Nephron progenitor cell (in vitro differentiated cells): ENCODE measurements around the gene PLXNA3.

Experiments
- DNase-seq: peaks from one replicate; pipeline ENCODE4 v3.0.0; 2021
- H3K27ac Mint-ChIP-seq: 2 replicates; pipeline ENCODE4 v1.8.0; 2021; ENCODE audit warnings: mild to moderate bottlenecking, moderate library complexity, mixed read lengths
- H3K27me3 Mint-ChIP-seq: 2 replicates; pipeline ENCODE4 v1.8.0; 2021; ENCODE audit warnings: mild to moderate bottlenecking, low read depth, mixed read lengths; ENCODE audit not compliant: poor library complexity
- H3K36me3 Mint-ChIP-seq: 2 replicates; pipeline ENCODE4 v1.8.0; 2021; ENCODE audit warnings: low read depth, mixed read lengths
- H3K4me1 Mint-ChIP-seq: 2 replicates; pipeline ENCODE4 v1.8.0; 2021; ENCODE audit warnings: mixed read lengths
- H3K4me3 Mint-ChIP-seq: 2 replicates; pipeline ENCODE4 v1.8.0; 2021; ENCODE audit warnings: mild to moderate bottlenecking, moderate library complexity, mixed read lengths
- H3K9me3 Mint-ChIP-seq: 2 replicates; pipeline ENCODE4 v1.8.0; 2021; ENCODE audit warnings: mild to moderate bottlenecking, moderate library complexity, mixed read lengths
- CTCF ChIP-seq: fragments of 200-600 bp; sonication (generic); IDR thresholded peaks from 2 replicates; pipeline ENCODE4 v1.5.0; 2021; ENCODE audit warnings: antibody characterized with exemption

Gene PLXNA3

GRCh38 chrX:154436374-154436982 lies 21.6 kb upstream of the PLXNA3 start:
- peak overlapping the region; percentile 80 for H3K4me3 Mint-ChIP-seq
- peaks cover 67% of the 10 kb centered on the region for H3K9me3 Mint-ChIP-seq
- peaks cover 19% of the 10 kb centered on the region for H3K36me3 Mint-ChIP-seq
- H3K27ac Mint-ChIP-seq: peak overlapping the region; percentile 66
- no peak for TF ChIP-seq CTCF
- H3K27me3 Mint-ChIP-seq: peaks cover 6% of the 10 kb centered on the region
- peaks cover 20% of the 10 kb centered on the region for H3K4me1 Mint-ChIP-seq
- DNase-seq: peak; percentile 49

- Mint-ChIP-seq H3K4me3 (peak within 1 kb of the TSS; percentile 91), H3K27me3 (peaks cover 6% of the 10 kb centered on the region), H3K27ac (peak within 1 kb of the TSS; percentile 66), H3K36me3 (peaks cover 19% of the 10 kb centered on the region), H3K4me1 (peaks cover 20% of the 10 kb centered on the region), H3K9me3 (peaks cover 67% of the 10 kb centered on the region)
- TF ChIP-seq CTCF: no peak
- DNase-seq: peak; percentile 70
These were observed 20.9 kb upstream of the PLXNA3 start, which contains the start of gene GDI1 for GRCh38 chrX:154436983-154437752. Gene GDI1, plus strand, starts transcription at chrX:154437154. Its CDS starts 101 bp downstream, at chrX:154437255.

- no peak overlapping the region for H3K27ac Mint-ChIP-seq
- H3K4me3 Mint-ChIP-seq: peak overlapping the region; percentile 91
- TF ChIP-seq CTCF: no peak
- peaks cover 20% of the 10 kb centered on the region for H3K4me1 Mint-ChIP-seq
- peaks cover 2% of the 10 kb centered on the region for H3K27me3 Mint-ChIP-seq
- no peak for DNase-seq
- peaks cover 70% of the 10 kb centered on the region for H3K9me3 Mint-ChIP-seq
- peaks cover 17% of the 10 kb centered on the region for H3K36me3 Mint-ChIP-seq
These were observed 19.8 kb upstream of the PLXNA3 start for GRCh38 chrX:154437971-154438893.

- TF ChIP-seq CTCF: no peak
- peaks cover 64% of the 10 kb centered on the region for H3K9me3 Mint-ChIP-seq
- peaks cover 9% of the 10 kb centered on the region for H3K36me3 Mint-ChIP-seq
- no peak overlapping the region for H3K4me3 Mint-ChIP-seq
- no peak overlapping the region for H3K27ac Mint-ChIP-seq
- no peak for DNase-seq
- peaks cover 2% of the 10 kb centered on the region for H3K27me3 Mint-ChIP-seq
- H3K4me1 Mint-ChIP-seq: peaks cover 20% of the 10 kb centered on the region
These were observed 18.2 kb upstream of the PLXNA3 start for GRCh38 chrX:154439841-154440240.

GRCh38 chrX:154440623-154441357 lies 17.3 kb upstream of the PLXNA3 start:
- TF ChIP-seq CTCF: no peak
- Mint-ChIP-seq H3K4me3 (no peak overlapping the region), H3K36me3 (peaks cover 5% of the 10 kb centered on the region), H3K4me1 (peaks cover 18% of the 10 kb centered on the region), H3K27me3 (peaks cover 2% of the 10 kb centered on the region), H3K9me3 (peaks cover 56% of the 10 kb centered on the region), H3K27ac (no peak overlapping the region)
- DNase-seq: no peak
